NOMO-1 (cell line): ENCODE data around the gene B3GALT4.
"Not testable (repeated sequence)": the region's sequence is repeated elsewhere in the genome, so short reads cannot be mapped to it uniquely, and the experiment has no call there.

Experiments used
- DNase-seq, 2 experiments: peaks; one replicate each; lab custom pipeline; 2025; ENCODE audit not compliant: unreplicated experiment in 2 of 2; lab: John Stamatoyannopoulos, UW

Gene B3GALT4

GRCh38 chr6:33271468-33272274 is 5.3 kb upstream of the B3GALT4 start, which contains the start of the genes RPS18 and VPS52:
Gene RPS18, plus strand, starts transcription at chr6:33272075. Its CDS starts 45 bp downstream, at chr6:33272120.
Gene VPS52, minus strand, starts transcription at chr6:33271876. Its CDS starts 201 bp downstream, at chr6:33271675.
- peak; percentile 81 to 94 for DNase-seq

- no peak for DNase-seq
Measured at GRCh38 chr6:33272275-33273128, 4.4 kb upstream of the B3GALT4 start.

- DNase-seq: no peak
Measured at GRCh38 chr6:33273129-33273923, 3.6 kb upstream of the B3GALT4 start.

DNA sequence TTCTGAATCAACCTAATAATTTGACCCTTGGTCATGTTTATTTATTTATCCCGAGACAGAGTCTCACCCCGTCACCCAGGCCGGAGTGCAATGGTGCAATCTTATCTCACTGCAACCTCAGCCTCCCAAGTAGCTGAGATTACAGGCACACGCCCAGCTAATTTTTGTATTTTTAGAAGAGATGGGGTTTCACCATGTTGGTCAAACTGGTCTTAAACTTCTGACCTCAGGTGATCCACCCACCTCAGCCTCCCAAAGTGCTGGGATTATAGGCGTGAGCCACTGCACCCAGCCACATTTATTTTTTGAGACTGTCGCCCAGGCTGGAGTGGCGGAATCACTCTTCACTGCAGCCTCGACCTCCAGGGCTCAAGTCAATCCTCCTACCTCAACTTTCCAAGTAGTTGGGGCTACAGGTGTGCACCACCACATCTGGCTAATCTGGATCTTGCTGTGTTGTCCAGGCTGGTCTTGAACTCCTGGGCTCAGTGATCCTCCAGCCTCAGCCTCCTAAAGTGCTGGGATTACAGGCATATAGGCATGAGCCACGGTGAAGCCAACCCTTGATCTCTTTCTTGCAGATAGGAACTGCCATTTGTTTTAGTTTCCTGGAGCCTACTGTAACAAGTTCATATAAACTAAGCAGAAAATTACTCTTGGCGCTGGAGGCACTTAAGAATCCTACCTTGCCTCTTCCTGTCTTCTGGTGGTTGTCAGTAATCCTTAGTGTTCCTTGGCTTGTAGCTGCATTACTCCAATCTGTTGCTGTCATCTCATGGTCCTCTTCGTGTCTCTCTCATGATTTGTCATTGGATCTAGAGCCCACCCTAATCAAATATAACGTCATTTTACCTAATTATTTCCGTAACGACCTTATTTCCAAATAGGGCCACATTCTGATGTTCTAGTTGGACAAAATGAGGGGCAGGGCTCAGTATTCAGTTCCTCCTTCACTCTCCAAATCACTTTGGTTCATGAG is 2.7 kb upstream of the B3GALT4 start:
- peak in 1 of 2 experiments; percentile 22 for DNase-seq

- DNase-seq: not testable (repeated sequence)
Measured at GRCh38 chr6:33275795-33276580, 935 bp upstream of the B3GALT4 start.

- DNase-seq: no peak
Measured at GRCh38 chr6:33276581-33276863, 401 bp upstream of the B3GALT4 start.

DNA sequence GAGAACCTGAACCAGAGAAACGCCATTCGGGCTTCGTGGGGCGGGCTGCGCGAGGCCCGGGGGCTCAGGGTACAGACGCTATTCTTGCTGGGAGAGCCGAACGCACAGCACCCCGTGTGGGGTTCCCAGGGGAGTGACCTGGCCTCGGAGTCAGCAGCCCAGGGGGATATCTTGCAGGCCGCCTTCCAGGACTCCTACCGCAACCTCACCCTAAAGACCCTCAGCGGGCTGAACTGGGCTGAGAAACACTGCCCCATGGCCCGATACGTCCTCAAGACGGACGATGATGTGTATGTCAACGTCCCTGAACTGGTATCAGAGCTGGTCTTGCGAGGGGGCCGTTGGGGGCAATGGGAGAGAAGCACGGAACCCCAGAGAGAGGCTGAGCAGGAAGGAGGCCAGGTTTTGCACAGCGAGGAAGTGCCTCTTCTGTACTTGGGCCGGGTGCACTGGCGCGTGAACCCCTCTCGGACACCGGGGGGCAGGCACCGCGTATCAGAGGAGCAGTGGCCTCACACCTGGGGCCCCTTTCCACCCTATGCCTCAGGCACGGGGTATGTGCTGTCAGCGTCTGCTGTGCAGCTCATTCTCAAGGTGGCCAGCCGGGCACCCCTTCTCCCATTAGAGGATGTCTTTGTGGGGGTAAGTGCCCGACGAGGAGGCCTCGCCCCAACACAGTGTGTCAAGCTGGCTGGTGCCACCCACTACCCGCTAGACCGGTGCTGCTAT is 904 bp downstream of the B3GALT4 start:
- no peak for DNase-seq

GRCh38 chr6:33278392-33278741 is 1.4 kb downstream of the B3GALT4 start:
- DNase-seq: no peak

- DNase-seq: no peak
Measured at GRCh38 chr6:33278810-33279209, 1.9 kb downstream of the B3GALT4 start.

DNA sequence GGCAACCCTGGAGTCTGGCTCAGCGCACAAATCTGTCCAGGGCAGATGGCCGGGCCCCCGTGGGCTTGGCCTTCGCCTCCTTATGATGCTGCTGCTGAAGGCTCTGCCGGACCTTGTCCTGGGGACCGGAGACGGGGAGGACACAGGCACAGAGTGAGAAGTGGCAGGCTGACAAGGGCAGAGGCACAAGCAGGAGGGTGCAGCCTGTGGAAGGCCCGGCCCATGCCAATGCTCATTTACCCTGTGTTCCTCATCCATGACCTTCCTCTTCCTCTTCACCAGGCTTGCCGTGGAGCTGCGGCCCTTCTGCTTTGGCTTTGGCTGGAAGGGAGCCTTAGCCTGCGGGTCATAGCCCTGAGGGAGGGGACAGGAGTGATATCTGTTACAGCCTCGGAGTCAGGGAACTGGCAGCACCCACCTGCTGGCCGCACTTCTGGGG is 2.4 kb downstream of the B3GALT4 start:
- no peak for DNase-seq

DNA sequence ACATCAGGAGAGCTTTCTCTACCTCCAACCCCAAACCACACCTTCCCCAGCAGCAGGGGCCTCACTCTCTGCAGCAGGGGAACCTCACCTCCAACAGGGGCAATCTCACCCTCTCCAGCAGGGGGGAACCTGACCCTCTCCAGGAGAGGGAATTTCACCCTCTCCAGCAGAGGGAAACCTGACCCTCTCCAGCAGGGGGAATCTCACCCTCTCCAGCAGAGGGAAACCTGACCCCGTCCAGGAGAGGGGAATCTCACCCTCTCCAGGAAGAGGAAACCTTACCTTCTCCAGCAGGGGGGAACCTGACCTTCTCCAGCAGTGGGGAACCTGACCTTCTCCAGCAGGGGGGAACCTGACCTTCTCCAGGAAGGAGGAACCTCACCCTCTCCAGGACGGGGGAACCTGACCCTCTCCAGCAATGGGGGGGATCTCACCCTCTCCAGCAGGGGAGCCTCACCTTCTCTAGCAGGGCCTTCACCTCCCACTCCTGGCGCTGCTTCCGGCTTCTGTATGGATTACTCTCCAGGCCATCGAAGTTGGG is 3.1 kb downstream of the B3GALT4 start:
- DNase-seq: no peak

- DNase-seq: no peak
Measured at GRCh38 chr6:33280539-33280938, 3.6 kb downstream of the B3GALT4 start.

DNA sequence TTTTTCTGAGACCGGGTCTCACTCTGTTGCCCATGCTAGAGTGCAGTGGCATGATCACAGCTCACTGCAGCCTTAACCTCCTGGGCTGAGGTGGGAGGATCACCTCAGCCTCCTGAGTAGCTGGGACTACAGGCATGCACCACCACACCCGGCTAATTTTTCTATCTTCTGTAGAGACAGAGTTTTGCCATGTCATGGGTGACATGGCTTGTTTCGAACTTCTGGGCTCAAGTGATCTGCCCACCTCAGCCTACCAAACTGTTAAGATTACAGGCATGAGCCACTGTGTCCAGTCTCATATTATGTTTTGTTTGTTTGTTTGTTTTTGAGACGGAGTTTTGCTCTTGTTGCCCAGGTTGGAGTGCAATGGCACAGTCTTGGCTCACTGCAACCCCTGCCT is 8.3 kb downstream of the B3GALT4 start:
- DNase-seq: not testable (repeated sequence)

DNA sequence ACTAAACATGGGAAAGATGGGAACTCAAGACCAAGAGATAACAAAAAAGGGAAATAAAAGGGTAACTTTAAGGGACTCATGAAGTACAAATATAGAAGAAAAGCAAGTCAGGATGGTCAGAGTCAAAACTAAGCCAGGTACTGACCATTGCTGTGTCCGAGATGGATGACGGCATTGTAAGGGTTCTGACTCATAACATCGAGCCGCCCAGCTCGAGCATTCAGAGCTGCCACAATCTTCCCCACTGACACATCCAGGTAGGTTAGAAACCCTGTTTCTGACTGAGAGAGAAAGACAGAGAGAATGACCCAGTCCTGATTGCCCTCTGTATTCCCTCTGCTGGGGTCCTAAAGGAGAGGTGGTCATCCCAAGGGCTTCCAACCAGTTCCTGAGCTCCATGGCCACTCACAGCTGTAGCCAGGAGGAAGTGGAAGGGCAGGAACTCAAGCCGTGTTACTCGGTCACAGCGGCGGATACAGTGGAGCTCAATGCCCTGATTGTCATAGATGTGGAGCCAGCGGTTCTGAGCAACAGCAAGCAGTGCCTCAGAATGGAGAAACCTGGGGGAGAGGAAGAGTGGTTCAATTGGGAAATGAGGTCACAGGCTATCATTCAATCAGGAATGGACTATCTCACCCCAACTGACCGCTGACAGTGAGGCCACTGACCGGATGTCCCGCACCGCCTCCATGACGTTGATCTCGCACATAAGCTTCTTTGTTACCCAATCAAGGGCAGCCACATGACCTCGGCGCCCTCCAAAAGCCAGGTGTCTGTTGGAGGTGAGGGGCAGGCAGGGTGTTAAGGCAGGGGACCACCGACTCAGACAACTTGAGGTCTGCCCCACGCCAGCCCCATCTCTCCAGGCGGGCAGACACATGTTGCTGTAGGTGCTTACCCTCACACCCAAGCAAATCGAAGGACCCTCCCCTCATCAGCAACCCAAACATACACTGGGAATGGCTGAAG is 10.3 kb downstream of the B3GALT4 start:
- no peak for DNase-seq

- DNase-seq: no peak
Measured at GRCh38 chr6:33288141-33288920, 11.4 kb downstream of the B3GALT4 start.
